Urinary bladder (tissue), 4 donors: ENCODE results near the gene EVX2. TPM values are rescaled to one million over a fixed set of nuclear protein-coding genes. Genes with fewer than 3 reads are reported as not detected.

ENCODE experiments used
- DNase-seq: peaks from one replicate; pipeline ENCODE4 v3.0.0-alpha.2; 2015; ENCODE audit errors: extremely low spot score
- H3K27ac ChIP-seq: one replicate; pipeline ENCODE4 v1.5.1; 2013; ENCODE audit warnings: low read depth, mild to moderate bottlenecking, moderate library complexity
- H3K36me3 ChIP-seq: one replicate; pipeline ENCODE4 v1.6.1; 2013; ENCODE audit warnings: mild to moderate bottlenecking, moderate library complexity; ENCODE audit not compliant: insufficient read depth
- H3K4me1 ChIP-seq: one replicate; pipeline ENCODE4 v1.6.1; 2013; ENCODE audit warnings: mild to moderate bottlenecking, moderate library complexity; ENCODE audit not compliant: insufficient read depth
- H3K4me3 ChIP-seq: one replicate; pipeline ENCODE4 v1.5.1; 2013; ENCODE audit warnings: low read depth, low read length
- whole genome bisulfite sequencing: extraction: QIAGEN DNeasy Blood & Tissue Kit; methylation state at CpG from one replicate; pipeline ENCODE4 v1.1.7; 2013; 5-methylcytosine and 5-hydroxymethylcytosine counted together
- polyA plus RNA-seq: library from polyadenylated mRNA; stranded (reverse); fragments of 200-250 nt; gene quantifications from one replicate; pipeline ENCODE4 v1.2.3, GENCODE V29; 2013
- total RNA-seq: library from RNA; depleted of rRNA; stranded (reverse); fragments of >200 nt; gene quantifications from one replicate; pipeline ENCODE4 v1.2.3, GENCODE V29; 2014
- donor health status: healthy with polysubstance abuse.
- donor health status: healthy.

EVX2 gene
- total and polyA plus RNA-seq, 2 donors, result 0.05 to 1.9 TPM

DNA sequence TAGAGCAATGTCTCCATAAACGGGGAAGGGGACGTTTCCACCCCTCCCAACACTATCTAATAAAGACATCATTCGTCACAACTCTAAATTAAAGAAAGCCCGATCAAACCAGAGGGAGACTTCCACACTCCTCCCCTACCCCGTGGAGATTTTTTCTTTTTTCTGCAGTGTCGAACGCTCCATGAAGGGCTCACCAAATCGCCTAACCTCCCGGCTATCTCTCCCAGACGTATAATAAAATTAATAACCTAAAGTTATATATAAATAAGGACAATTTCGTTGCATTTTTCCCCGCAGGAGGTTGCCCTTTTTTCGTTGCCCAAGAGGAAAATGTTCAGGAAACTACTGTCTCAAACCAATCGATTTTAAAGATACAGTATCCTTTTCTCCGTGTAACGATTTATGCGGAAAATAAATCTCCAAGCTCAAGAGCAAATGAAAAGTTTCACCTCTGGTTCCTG, 2.4 kb downstream of the EVX2 start:
- no peak for DNase-seq
- Histone ChIP-seq H3K36me3 (no peaks in the 10 kb centered on the region), H3K4me3 (no peak overlapping the region), H3K27ac (no peak overlapping the region), H3K4me1 (peaks cover 2% of the 10 kb centered on the region)
- 34% methylated on average over 17 of the region's 17 CpGs for WGBS

- H3K4me3 ChIP-seq, result peak overlapping the region; percentile 37
- 10% methylated on average over 68 of the region's 68 CpGs for WGBS
- H3K36me3 ChIP-seq, result no peaks in the 10 kb centered on the region
- peaks cover 2% of the 10 kb centered on the region for H3K4me1 ChIP-seq
- H3K27ac ChIP-seq, result no peak overlapping the region
- DNase-seq, result no peak
These were observed 3.0 kb downstream of the EVX2 start for GRCh38 chr2:176080540-176081375.

- Histone ChIP-seq H3K4me1 (peaks cover 2% of the 10 kb centered on the region), H3K27ac (no peak overlapping the region), H3K4me3 (peak overlapping the region; percentile 37), H3K36me3 (no peaks in the 10 kb centered on the region)
- 2% methylated on average over 86 of the region's 86 CpGs for WGBS
- DNase-seq, result no peak
These were observed 3.8 kb downstream of the EVX2 start for GRCh38 chr2:176079831-176080539.

- no peak overlapping the region for H3K27ac ChIP-seq
- no peak for DNase-seq
- H3K4me1 ChIP-seq, result peaks cover 2% of the 10 kb centered on the region
- no peaks in the 10 kb centered on the region for H3K36me3 ChIP-seq
- H3K4me3 ChIP-seq, result peak overlapping the region; percentile 11
- 3% methylated on average over 30 of the region's 30 CpGs for WGBS
These were observed 4.4 kb downstream of the EVX2 start for GRCh38 chr2:176079285-176079830.

GRCh38 chr2:176078541-176079284, 5.0 kb downstream of the EVX2 start:
- 20% methylated on average over 25 of the region's 25 CpGs for WGBS
- DNase-seq, result no peak
- no peaks in the 10 kb centered on the region for H3K36me3 ChIP-seq
- no peak overlapping the region for H3K27ac ChIP-seq
- H3K4me1 ChIP-seq, result peaks cover 2% of the 10 kb centered on the region
- no peak overlapping the region for H3K4me3 ChIP-seq

DNA sequence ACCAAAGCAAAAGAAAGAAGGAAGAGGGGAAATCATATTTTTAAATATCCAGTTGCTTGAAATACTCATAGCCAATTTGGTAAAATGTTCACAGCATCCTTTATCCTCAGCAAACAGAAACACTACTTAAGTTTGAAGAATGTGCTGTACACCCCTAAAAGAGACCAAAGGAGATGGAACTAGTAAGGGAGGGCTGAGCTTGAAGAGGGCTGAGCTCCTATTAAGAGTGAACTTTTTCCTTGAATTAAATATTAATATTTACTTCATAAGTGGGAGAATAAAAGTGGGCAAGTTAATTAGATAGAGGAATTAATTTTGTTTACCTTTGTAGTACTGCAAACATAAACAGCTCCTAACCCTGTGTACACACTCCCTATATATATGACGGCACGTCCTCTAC, 7.0 kb downstream of the EVX2 start:
- WGBS, result 41% methylated on average over 2 of the region's 2 CpGs
- DNase-seq, result no peak
- H3K4me3 ChIP-seq, result no peak overlapping the region

GRCh38 chr2:176076063-176076462, 7.7 kb downstream of the EVX2 start:
- DNase-seq, result no peak
- Histone ChIP-seq H3K4me1 (peaks cover 2% of the 10 kb centered on the region), H3K36me3 (no peaks in the 10 kb centered on the region), H3K27ac (no peak overlapping the region), H3K4me3 (no peak overlapping the region)
- 28% methylated on average over 7 of the region's 7 CpGs for WGBS

More for the DNA sequence above, 7.0 kb downstream of the EVX2 start:
- Histone ChIP-seq H3K36me3 (no peaks in the 10 kb centered on the region), H3K4me1 (peaks cover 2% of the 10 kb centered on the region), H3K27ac (no peak overlapping the region)

DNA sequence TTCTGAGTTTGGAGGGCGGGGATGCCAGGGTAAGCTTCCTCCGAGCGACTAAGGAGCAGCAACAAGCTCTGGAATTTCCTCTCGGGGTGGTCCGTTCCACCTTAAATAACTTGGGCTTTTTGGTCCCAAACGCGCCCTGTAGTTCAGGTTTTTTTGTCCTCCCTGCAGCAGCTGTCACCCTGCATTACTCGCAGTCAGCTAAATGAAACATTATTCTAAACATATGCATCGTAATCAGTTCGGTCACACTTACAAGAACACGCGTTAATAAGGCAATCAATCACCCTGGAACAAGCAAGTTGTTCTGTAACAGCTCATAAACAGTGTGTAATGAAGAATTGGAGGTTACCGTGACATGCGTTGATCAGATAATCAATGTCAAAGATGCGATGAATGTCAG, 8.3 kb downstream of the EVX2 start:
- Histone ChIP-seq H3K4me3 (no peak overlapping the region), H3K27ac (no peak overlapping the region), H3K4me1 (peaks cover 2% of the 10 kb centered on the region), H3K36me3 (no peaks in the 10 kb centered on the region)
- 11% methylated on average over 15 of the region's 15 CpGs for WGBS
- no peak for DNase-seq

- no peak overlapping the region for H3K4me3 ChIP-seq
- no peaks in the 10 kb centered on the region for H3K36me3 ChIP-seq
- H3K4me1 ChIP-seq, result peaks cover 2% of the 10 kb centered on the region
- 44% methylated on average over 7 of the region's 7 CpGs for WGBS
- no peak overlapping the region for H3K27ac ChIP-seq
- no peak for DNase-seq
These were observed 8.8 kb downstream of the EVX2 start for GRCh38 chr2:176074919-176075425.

DNA sequence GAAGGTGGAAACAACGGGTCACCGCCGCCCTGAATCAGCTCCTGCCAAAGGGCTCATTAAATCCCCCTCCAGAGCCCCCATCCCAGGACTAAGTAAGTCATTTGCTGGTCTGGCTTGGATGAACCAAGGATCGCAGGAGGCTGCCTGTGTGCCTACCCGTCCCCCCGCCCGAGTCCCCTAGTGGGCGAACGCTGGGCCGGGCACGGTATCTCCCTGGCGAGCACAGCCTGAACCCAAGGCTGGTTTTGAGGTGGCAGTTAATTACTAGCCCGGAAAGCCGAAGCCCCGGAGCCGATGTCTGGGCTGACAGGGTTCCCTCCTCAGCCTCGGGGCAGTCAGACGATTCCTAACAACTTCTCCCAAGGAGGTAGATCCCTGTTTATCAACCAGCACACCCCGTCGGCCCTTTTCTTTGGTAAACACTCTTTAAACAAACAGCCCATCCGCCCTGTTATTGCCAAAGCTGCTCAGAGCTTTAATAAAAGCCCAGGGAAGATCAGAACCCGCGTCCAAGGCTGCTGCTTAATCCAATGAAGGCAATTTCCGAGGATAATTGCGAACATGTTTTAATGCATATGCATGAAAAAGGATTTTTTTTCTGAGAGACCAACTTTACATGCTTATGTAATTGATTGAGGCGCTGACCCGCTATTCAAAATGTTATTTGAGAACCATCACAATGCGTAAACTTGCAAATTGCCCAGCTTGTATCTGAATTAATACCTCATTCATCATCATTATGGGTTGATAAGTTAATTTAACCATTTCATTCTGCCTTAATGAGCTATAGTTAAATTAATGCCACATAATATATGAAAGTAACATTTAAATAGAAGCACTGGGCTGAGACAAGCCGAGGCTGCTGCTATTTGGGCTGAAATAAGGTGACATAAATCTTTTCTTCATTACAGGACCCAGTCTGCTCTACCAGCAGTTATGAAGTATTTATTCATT, 10.5 kb downstream of the EVX2 start:
- DNase-seq, result no peak
- 36% methylated on average over 29 of the region's 29 CpGs for WGBS

DNA sequence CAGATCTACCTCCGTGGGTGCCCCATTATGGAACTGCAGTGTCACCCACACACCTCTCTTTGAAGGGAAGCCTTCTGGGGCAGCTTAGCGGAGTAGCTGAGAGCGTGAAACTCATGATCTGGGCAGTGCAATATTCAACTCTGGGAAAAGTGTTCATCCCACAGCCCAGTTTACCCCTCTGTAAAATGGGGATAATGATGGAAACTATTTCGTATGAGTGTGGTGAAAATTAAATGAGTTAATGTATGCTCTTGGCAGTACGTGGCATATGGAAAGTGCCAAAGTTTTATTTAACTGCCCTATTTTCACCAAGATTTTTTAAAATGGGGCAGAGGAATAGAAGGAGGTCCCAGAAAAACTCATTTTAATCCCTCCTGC, 11.5 kb downstream of the EVX2 start:
- Histone ChIP-seq H3K4me3 (no peak overlapping the region), H3K27ac (no peak overlapping the region), H3K4me1 (no peaks in the 10 kb centered on the region), H3K36me3 (no peaks in the 10 kb centered on the region)
- no peak for DNase-seq
- 75% methylated on average over 5 of the region's 5 CpGs for WGBS

More for the DNA sequence above, 10.5 kb downstream of the EVX2 start:
- H3K4me1 ChIP-seq, result no peaks in the 10 kb centered on the region
- no peaks in the 10 kb centered on the region for H3K36me3 ChIP-seq
- no peak overlapping the region for H3K4me3 ChIP-seq
- H3K27ac ChIP-seq, result no peak overlapping the region
